GM23338 (cell line): ENCODE results near the gene DDX54. TPM values are rescaled to one million over a fixed set of nuclear protein-coding genes. Genes with fewer than 3 reads are reported as not detected.

Experiments
- ATAC-seq: fragments of 200-7000 bp; cut with Tn5 transposase; 3 replicates; pipeline ENCODE4 v1.9.1; 2020
- DNase-seq: peaks from one replicate; pipeline ENCODE4 v3.0.0-alpha.2; 2015; ENCODE audit warnings: low spot score
- H2AFZ ChIP-seq: fragments of 200-600 bp; sonication (generic); 2 replicates; pipeline ENCODE4 v1.8.0; 2016; ENCODE audit warnings: antibody characterized with exemption, mild to moderate bottlenecking, moderate library complexity
- H3F3A ChIP-seq: fragments of 200-600 bp; sonication (generic); replicated peaks from 2 replicates; pipeline ENCODE4 v1.8.0; 2017; ENCODE audit warnings: antibody characterized with exemption, mixed run types, low read depth
- H3K27ac ChIP-seq: fragments of 200-600 bp; sonication (generic); 2 replicates; pipeline ENCODE4 v1.6.1; 2016; ENCODE audit warnings: low read depth
- H3K27me3 ChIP-seq: fragments of 200-600 bp; sonication (generic); 2 replicates; pipeline ENCODE4 v1.8.0; 2016; ENCODE audit warnings: mild to moderate bottlenecking, mixed run types, moderate library complexity; ENCODE audit not compliant: insufficient read depth
- H3K36me3 ChIP-seq: fragments of 200-600 bp; sonication (generic); 2 replicates; pipeline ENCODE4 v1.8.0; 2016; ENCODE audit warnings: mild to moderate bottlenecking; ENCODE audit not compliant: insufficient read depth
- H3K4me1 ChIP-seq: fragments of 200-600 bp; sonication (generic); 2 replicates; pipeline ENCODE4 v1.8.0; 2016; ENCODE audit warnings: mild to moderate bottlenecking, moderate library complexity; ENCODE audit not compliant: insufficient read depth
- H3K4me2 ChIP-seq: fragments of 200-600 bp; sonication (generic); 2 replicates; pipeline ENCODE4 v1.7.1; 2017; ENCODE audit warnings: mixed run types
- H3K4me3 ChIP-seq: fragments of 200-600 bp; sonication (generic); 2 replicates; pipeline ENCODE4 v1.6.1; 2016; ENCODE audit warnings: mixed run types
- H3K79me2 ChIP-seq: fragments of 200-600 bp; sonication (generic); replicated peaks from 2 replicates; pipeline ENCODE4 v1.8.0; 2017; ENCODE audit warnings: mild to moderate bottlenecking; ENCODE audit not compliant: insufficient read depth
- H3K9me2 ChIP-seq: fragments of 200-600 bp; sonication (generic); 2 replicates; pipeline ENCODE4 v1.8.0; 2017; ENCODE audit not compliant: insufficient read depth
- H4K20me1 ChIP-seq: fragments of 200-600 bp; sonication (generic); replicated peaks from 2 replicates; pipeline ENCODE4 v1.8.0; 2017; ENCODE audit warnings: mild to moderate bottlenecking; ENCODE audit not compliant: insufficient read depth
- H3K27ac Mint-ChIP-seq: 2 replicates; pipeline ENCODE4 v1.8.0; 2020; ENCODE audit warnings: inconsistent platforms, mild to moderate bottlenecking, moderate library complexity, mixed read lengths
- H3K27me3 Mint-ChIP-seq: 3 replicates; pipeline ENCODE4 v1.8.0; 2022; ENCODE audit warnings: low read depth, mild to moderate bottlenecking, moderate library complexity, mixed read lengths, inconsistent platforms; ENCODE audit not compliant: insufficient read depth, poor library complexity
- H3K36me3 Mint-ChIP-seq: 3 replicates; pipeline ENCODE4 v1.8.0; 2021; ENCODE audit warnings: low read depth, mild to moderate bottlenecking, inconsistent platforms, moderate library complexity, mixed read lengths
- H3K4me1 Mint-ChIP-seq: 3 replicates; pipeline ENCODE4 v1.8.0; 2020; ENCODE audit warnings: mild to moderate bottlenecking, inconsistent platforms, mixed read lengths
- H3K4me3 Mint-ChIP-seq: 3 replicates; pipeline ENCODE4 v1.8.0; 2021; ENCODE audit warnings: moderate library complexity, mild to moderate bottlenecking, inconsistent platforms, mixed read lengths
- H3K9me3 Mint-ChIP-seq: 3 replicates; pipeline ENCODE4 v1.8.0; 2020; ENCODE audit warnings: moderate library complexity, mild to moderate bottlenecking, inconsistent platforms, mixed read lengths
- CREB1 ChIP-seq: fragments of 250-450 bp; sonication (Bioruptor Pico); IDR thresholded peaks from 2 replicates; pipeline ENCODE4 v1.5.0; 2020; ENCODE audit warnings: low read depth, mild to moderate bottlenecking, moderate library complexity
- CTCF ChIP-seq, 2 experiments: fragments of 200-600 bp in 1 of 2; sonication (generic) in 1 of 2; conservative IDR thresholded peaks; 2 replicates each; pipeline versions ENCODE4 v1.5.1 to v1.6.1; 2016 to 2017; ENCODE audit warnings: antibody characterized with exemption in 2 of 2, low read depth in 2 of 2, mild to moderate bottlenecking in 2 of 2, moderate library complexity in 1 of 2
- ETS1 ChIP-seq: IDR thresholded peaks from 2 replicates; pipeline ENCODE4 v1.6.1; 2016; ENCODE audit warnings: antibody characterized with exemption
- EZH2 ChIP-seq: fragments of 200-600 bp; sonication (generic); IDR thresholded peaks from one replicate; pipeline ENCODE4 v1.8.0; 2017; ENCODE audit warnings: antibody characterized with exemption, mild to moderate bottlenecking, low read depth; ENCODE audit not compliant: unreplicated experiment
- EZH2phosphoT487 ChIP-seq: fragments of 200-600 bp; sonication (generic); IDR thresholded peaks from one replicate; pipeline ENCODE4 v1.8.1; 2018; ENCODE audit warnings: antibody characterized with exemption; ENCODE audit not compliant: unreplicated experiment
- JUNB ChIP-seq: IDR thresholded peaks from one replicate; pipeline ENCODE4 v1.6.1; 2016; ENCODE audit warnings: antibody characterized with exemption; ENCODE audit not compliant: unreplicated experiment
- NANOG ChIP-seq: IDR thresholded peaks from 2 replicates; pipeline ENCODE4 v1.6.1; 2016; ENCODE audit warnings: antibody characterized with exemption, borderline replicate concordance
- POLR2AphosphoS5 ChIP-seq: IDR thresholded peaks from 2 replicates; pipeline ENCODE4 v1.6.1; 2016; ENCODE audit warnings: antibody characterized with exemption, low read depth
- ZNF114 ChIP-seq: fragments of 250-450 bp; sonication (Bioruptor Pico); IDR thresholded peaks from 2 replicates; pipeline ENCODE4 v1.5.0; 2020; ENCODE audit warnings: mild to moderate bottlenecking, moderate library complexity
- ZNF331 ChIP-seq: fragments of 250-450 bp; sonication (Bioruptor Pico); IDR thresholded peaks from 2 replicates; pipeline ENCODE4 v1.5.0; 2020; ENCODE audit warnings: low read depth, mild to moderate bottlenecking, moderate library complexity
- polyA plus RNA-seq: library from polyadenylated mRNA; unstranded; fragments of >200 nt; fragmentation: Nextera tagmentation; extraction: Ambion mirVana; gene quantifications from 2 replicates; pipeline ENCODE4 v1.2.1, GENCODE V29; 2016
- total RNA-seq: library from RNA; depleted of rRNA; stranded (reverse); fragments of >200 nt; shearing (Covaris generic); gene quantifications from 2 replicates; pipeline ENCODE4 v1.2.3, GENCODE V29; 2014
- TF ChIP-seq, protein P1 (sequence below): IDR thresholded peaks from one replicate; pipeline ENCODE4 v1.6.1; 2018; ENCODE audit warnings: antibody characterized with exemption; ENCODE audit not compliant: unreplicated experiment
- TF ChIP-seq, protein P2 (sequence below): fragments of 250-450 bp; sonication (Bioruptor Pico); IDR thresholded peaks from 2 replicates; pipeline ENCODE4 v1.5.0; 2020; ENCODE audit warnings: mild to moderate bottlenecking, moderate library complexity

The DDX54 gene
- total and polyA plus RNA-seq, 2 experiments from 2014 or later = 84.1 to 89.4 TPM

DNA sequence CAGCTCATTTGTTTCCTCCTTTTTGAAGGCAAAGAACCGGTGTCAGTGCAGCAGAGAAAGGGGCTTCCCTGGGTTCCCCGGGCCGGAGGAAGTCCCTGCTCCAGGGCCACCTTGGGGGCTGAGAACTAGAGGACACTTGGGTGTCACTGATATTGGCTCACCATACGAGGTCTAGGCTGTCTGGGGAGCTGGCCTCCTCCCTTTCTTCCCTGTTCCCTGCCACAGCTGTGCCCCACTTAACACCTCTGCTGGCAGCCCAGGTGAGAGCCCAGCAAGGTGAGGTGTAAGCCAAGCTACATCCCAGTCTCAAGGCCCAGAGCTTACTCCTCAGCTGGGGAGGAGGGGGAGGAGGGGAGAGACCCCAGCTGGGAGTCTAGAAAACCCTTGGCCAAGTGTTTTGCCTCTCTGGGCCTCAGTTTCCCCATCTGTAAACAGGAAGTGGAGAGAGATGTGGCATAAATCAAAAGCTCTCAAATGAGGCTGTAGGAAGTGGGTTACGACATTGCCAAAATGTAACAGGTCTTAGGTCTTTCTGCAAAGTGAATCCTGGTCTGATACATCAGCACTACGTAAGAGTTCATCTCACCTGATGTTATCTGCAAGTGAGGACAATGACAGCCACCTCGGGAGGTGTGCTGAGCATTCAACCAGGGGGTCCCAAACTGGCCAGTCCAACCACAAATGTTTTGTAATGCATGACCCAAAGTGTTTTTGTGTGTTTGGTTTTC, 75.2 kb downstream of the DDX54 start:
- Histone ChIP-seq H2AFZ (no peak overlapping the region), H3F3A (no peaks in the 10 kb centered on the region), H3K4me3 (no peak overlapping the region), H4K20me1 (no peaks in the 10 kb centered on the region), H3K4me2 (no peak overlapping the region), H3K9me2 (no peaks in the 10 kb centered on the region), H3K27ac (no peak overlapping the region), H3K36me3 (no peaks in the 10 kb centered on the region), H3K79me2 (no peaks in the 10 kb centered on the region), H3K4me1 (no peaks in the 10 kb centered on the region), H3K27me3 (no peaks in the 10 kb centered on the region)
- H3K27me3 Mint-ChIP-seq = peaks cover 8% of the 10 kb centered on the region
- no peak overlapping the region for H3K27ac Mint-ChIP-seq
- TF ChIP-seq, protein P1, sequence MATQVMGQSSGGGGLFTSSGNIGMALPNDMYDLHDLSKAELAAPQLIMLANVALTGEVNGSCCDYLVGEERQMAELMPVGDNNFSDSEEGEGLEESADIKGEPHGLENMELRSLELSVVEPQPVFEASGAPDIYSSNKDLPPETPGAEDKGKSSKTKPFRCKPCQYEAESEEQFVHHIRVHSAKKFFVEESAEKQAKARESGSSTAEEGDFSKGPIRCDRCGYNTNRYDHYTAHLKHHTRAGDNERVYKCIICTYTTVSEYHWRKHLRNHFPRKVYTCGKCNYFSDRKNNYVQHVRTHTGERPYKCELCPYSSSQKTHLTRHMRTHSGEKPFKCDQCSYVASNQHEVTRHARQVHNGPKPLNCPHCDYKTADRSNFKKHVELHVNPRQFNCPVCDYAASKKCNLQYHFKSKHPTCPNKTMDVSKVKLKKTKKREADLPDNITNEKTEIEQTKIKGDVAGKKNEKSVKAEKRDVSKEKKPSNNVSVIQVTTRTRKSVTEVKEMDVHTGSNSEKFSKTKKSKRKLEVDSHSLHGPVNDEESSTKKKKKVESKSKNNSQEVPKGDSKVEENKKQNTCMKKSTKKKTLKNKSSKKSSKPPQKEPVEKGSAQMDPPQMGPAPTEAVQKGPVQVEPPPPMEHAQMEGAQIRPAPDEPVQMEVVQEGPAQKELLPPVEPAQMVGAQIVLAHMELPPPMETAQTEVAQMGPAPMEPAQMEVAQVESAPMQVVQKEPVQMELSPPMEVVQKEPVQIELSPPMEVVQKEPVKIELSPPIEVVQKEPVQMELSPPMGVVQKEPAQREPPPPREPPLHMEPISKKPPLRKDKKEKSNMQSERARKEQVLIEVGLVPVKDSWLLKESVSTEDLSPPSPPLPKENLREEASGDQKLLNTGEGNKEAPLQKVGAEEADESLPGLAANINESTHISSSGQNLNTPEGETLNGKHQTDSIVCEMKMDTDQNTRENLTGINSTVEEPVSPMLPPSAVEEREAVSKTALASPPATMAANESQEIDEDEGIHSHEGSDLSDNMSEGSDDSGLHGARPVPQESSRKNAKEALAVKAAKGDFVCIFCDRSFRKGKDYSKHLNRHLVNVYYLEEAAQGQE = no peak
- TF ChIP-seq EZH2phosphoT487 (no peak), NANOG (no peak), JUNB (no peak), EZH2 (no peak), ZNF331 (no peak), CREB1 (no peak), ZNF114 (CRISPR knock-in tag) (no peak), ETS1 (no peak), CTCF (conservative IDR thresholded peaks at IDR 0.05; ENCODE audit: low read depth in 2 of 2) (no peak), POLR2AphosphoS5 (no peak)
- TF ChIP-seq, protein P2, sequence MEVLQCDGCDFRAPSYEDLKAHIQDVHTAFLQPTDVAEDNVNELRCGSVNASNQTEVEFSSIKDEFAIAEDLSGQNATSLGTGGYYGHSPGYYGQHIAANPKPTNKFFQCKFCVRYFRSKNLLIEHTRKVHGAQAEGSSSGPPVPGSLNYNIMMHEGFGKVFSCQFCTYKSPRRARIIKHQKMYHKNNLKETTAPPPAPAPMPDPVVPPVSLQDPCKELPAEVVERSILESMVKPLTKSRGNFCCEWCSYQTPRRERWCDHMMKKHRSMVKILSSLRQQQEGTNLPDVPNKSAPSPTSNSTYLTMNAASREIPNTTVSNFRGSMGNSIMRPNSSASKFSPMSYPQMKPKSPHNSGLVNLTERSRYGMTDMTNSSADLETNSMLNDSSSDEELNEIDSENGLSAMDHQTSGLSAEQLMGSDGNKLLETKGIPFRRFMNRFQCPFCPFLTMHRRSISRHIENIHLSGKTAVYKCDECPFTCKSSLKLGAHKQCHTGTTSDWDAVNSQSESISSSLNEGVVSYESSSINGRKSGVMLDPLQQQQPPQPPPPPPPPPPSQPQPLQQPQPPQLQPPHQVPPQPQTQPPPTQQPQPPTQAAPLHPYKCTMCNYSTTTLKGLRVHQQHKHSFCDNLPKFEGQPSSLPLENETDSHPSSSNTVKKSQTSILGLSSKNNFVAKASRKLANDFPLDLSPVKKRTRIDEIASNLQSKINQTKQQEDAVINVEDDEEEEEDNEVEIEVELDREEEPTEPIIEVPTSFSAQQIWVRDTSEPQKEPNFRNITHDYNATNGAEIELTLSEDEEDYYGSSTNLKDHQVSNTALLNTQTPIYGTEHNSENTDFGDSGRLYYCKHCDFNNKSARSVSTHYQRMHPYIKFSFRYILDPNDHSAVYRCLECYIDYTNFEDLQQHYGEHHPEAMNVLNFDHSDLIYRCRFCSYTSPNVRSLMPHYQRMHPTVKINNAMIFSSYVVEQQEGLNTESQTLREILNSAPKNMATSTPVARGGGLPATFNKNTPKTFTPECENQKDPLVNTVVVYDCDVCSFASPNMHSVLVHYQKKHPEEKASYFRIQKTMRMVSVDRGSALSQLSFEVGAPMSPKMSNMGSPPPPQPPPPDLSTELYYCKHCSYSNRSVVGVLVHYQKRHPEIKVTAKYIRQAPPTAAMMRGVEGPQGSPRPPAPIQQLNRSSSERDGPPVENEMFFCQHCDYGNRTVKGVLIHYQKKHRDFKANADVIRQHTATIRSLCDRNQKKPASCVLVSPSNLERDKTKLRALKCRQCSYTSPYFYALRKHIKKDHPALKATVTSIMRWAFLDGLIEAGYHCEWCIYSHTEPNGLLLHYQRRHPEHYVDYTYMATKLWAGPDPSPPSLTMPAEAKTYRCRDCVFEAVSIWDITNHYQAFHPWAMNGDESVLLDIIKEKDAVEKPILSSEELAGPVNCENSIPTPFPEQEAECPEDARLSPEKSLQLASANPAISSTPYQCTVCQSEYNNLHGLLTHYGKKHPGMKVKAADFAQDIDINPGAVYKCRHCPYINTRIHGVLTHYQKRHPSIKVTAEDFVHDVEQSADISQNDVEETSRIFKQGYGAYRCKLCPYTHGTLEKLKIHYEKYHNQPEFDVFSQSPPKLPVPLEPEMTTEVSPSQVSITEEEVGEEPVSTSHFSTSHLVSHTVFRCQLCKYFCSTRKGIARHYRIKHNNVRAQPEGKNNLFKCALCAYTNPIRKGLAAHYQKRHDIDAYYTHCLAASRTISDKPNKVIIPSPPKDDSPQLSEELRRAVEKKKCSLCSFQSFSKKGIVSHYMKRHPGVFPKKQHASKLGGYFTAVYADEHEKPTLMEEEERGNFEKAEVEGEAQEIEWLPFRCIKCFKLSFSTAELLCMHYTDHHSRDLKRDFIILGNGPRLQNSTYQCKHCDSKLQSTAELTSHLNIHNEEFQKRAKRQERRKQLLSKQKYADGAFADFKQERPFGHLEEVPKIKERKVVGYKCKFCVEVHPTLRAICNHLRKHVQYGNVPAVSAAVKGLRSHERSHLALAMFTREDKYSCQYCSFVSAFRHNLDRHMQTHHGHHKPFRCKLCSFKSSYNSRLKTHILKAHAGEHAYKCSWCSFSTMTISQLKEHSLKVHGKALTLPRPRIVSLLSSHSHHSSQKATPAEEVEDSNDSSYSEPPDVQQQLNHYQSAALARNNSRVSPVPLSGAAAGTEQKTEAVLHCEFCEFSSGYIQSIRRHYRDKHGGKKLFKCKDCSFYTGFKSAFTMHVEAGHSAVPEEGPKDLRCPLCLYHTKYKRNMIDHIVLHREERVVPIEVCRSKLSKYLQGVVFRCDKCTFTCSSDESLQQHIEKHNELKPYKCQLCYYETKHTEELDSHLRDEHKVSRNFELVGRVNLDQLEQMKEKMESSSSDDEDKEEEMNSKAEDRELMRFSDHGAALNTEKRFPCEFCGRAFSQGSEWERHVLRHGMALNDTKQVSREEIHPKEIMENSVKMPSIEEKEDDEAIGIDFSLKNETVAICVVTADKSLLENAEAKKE (CRISPR knock-in tag) = no peak
- H3K36me3 Mint-ChIP-seq = peaks cover 3% of the 10 kb centered on the region; the same call in 1 of the 3 replicates
- ATAC-seq (no peak), DNase-seq (no peak)
- H3K4me1 Mint-ChIP-seq = peaks cover 6% of the 10 kb centered on the region; the same call in 2 of the 3 replicates
- no peaks in the 10 kb centered on the region; the same call in 2 of the 3 replicates for H3K9me3 Mint-ChIP-seq
- no peak overlapping the region for H3K4me3 Mint-ChIP-seq
